Choroid plexus epithelial cell (primary cell): ENCODE data around the gene CASP6.

Experiments used
- DNase-seq: peaks from one replicate; pipeline ENCODE4 v3.0.0-alpha.2; 2010; ENCODE audit warnings: low read depth
- H3K4me3 ChIP-seq: 2 replicates; pipeline ENCODE4 v1.5.1; 2011; ENCODE audit warnings: low read depth, mild to moderate bottlenecking, control low read depth, low read length, moderate library complexity
- TF ChIP-seq, protein P1 (sequence below): conservative IDR thresholded peaks from 2 replicates; pipeline ENCODE4 v1.5.1; 2011; ENCODE audit warnings: low read depth, mild to moderate bottlenecking, control low read depth, inconsistent platforms, low read length, moderate library complexity

The CASP6 gene

DNA sequence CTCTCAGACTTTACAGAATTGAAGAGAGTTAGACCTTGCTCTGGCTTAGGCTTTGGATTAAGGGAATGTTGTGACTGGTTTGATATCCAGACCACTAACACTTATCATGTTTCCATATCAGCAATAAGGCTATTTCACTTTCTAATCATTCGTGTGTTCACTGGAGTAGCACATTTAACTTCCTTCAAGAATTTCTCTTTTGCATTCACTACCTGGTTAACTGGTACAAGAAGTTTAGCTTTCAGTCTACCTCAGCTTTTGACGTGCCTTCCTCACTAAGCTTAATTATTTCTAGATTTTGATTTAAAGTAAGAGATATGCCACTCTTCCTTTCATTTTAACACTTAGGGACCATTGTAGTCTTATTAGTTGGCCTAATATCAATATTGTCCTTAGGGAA lies 62.6 kb downstream of the CASP6 start:
- no peak overlapping the region for H3K4me3 ChIP-seq
- TF ChIP-seq, protein P1, sequence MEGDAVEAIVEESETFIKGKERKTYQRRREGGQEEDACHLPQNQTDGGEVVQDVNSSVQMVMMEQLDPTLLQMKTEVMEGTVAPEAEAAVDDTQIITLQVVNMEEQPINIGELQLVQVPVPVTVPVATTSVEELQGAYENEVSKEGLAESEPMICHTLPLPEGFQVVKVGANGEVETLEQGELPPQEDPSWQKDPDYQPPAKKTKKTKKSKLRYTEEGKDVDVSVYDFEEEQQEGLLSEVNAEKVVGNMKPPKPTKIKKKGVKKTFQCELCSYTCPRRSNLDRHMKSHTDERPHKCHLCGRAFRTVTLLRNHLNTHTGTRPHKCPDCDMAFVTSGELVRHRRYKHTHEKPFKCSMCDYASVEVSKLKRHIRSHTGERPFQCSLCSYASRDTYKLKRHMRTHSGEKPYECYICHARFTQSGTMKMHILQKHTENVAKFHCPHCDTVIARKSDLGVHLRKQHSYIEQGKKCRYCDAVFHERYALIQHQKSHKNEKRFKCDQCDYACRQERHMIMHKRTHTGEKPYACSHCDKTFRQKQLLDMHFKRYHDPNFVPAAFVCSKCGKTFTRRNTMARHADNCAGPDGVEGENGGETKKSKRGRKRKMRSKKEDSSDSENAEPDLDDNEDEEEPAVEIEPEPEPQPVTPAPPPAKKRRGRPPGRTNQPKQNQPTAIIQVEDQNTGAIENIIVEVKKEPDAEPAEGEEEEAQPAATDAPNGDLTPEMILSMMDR = no peak
- DNase-seq = no peak
